LHCN-M2 (cell line): ENCODE data around the gene NPEPL1. TPM values are rescaled to one million over a fixed set of nuclear protein-coding genes. Genes with fewer than 3 reads are reported as not detected.
"Not testable (repeated sequence)": the region's sequence is repeated elsewhere in the genome, so short reads cannot be mapped to it uniquely, and the experiment has no call there.

ENCODE experiments used
- DNase-seq: peaks from one replicate; pipeline ENCODE4 v3.0.0-alpha.2; 2012; ENCODE audit warnings: low read depth
- polyA plus RNA-seq: library from polyadenylated mRNA; unstranded; fragments of >200 nt; gene quantifications from one replicate; pipeline ENCODE4 v1.2.1, GENCODE V29; 2012; ENCODE audit warnings: missing spikeins
- total RNA-seq: library from RNA; depleted of rRNA; stranded (reverse); fragments of >200 nt; gene quantifications from 2 replicates; pipeline ENCODE4 v1.2.3, GENCODE V29; 2014; rRNA removed

NPEPL1 gene
- total RNA-seq = 24.7 and 29.9 TPM in 2 replicates
- 28.8 TPM for polyA plus RNA-seq

DNA sequence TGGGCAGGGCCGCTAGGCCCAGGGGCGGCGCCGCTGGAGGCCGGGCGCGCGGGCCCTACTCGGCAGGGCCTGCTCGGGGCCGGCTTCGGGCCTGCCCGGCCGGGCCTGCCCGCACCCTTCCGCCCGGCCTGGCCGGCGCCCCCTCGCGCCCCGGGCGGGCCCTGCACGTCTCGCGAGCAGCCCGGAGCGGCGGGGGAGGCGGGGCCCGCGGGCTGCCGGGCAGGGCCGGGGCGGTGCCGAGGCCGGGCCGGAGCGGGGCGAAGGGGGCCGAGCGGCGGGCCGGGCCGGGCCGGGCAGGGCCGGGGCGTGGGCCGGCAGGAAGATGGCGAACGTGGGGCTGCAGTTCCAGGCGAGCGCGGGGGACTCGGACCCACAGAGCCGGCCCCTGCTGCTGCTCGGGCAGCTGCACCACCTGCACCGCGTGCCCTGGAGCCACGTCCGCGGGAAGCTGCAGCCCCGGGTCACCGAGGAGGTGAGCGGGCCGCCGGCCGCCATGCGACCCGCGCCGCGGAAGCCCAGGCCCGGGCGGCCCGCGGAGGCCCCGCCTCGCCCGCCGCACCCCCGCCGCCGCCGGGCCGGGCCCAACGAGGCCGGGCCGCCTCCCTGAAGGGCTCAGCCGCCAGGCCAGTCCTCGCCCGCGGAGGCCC is at the start of gene NPEPL1:
Gene NPEPL1 (plus strand): TSS at position 222 of the 647 bp plus-strand sequence. CDS start 101 bp downstream, at position 323.
- peak; percentile 72 for DNase-seq

DNA sequence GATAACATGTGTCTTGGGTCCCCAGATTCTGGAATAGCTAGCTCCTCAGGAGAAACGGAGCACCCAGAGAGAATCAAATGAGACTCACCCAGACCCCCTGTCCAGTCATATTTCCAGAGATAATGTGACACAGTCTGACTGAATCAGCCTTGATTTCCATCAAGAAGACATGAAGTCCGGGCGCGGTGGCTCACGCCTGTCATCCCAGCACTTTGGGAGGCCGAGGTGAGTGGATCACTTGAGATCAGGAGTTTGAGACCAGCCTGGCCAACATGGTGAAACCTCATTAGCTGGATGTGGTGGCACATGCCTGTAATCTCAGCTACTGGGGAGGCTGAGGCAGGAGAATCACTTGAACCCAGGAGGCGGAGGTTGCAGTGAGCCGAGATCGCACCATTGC is 49.7 kb upstream of the NPEPL1 start:
- DNase-seq = not testable (repeated sequence)

DNA sequence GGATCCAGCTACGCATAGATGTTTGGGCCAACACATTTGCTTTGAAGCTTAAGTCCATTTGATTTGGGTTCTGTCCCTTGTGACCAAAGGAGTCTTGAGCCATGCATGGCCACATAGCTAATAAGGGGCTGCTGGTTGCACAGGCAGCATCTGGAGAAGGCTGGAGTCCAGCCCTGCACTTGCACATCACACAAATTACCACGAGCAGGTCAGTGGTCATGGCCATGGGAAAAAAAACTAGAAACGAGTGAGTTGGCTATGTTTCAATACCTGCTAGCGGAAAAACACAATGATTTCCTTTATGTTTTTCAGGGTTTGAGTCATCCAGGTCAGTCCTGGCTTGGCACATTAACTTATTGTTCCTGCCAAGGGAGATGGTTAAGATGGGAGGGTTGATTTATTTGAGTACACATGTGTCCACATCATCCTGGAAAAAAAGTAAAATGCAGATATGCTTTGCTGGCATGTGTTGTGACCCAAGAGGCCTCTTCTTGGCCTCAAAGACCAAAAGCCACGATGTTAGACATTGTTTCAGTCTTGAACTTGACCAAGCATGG is 47.1 kb upstream of the NPEPL1 start:
- DNase-seq = peak; percentile 35

DNA sequence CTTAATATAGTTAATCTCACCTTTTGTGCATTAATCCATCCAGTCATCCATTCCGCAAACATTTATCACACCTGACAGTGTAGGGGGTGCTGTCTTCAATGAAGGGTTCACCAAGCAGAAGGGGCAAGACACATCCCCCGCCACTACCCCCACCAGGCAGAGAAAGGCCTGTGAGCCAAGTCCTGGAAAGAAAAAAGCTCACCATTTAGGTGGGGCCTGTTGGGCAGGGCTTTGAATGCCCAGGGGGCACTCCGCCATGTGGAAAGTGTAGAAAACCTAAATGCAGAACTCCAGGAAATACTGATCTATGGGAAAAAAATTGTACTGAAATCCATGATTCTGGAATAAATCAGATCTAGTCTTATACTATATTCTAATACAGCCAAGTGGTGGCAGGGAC is 46.3 kb upstream of the NPEPL1 start:
- no peak for DNase-seq

GRCh38 chr20:58646703-58647102 is 45.9 kb upstream of the NPEPL1 start:
- no peak for DNase-seq

GRCh38 chr20:58647162-58647795 is 45.3 kb upstream of the NPEPL1 start:
- DNase-seq = no peak

DNA sequence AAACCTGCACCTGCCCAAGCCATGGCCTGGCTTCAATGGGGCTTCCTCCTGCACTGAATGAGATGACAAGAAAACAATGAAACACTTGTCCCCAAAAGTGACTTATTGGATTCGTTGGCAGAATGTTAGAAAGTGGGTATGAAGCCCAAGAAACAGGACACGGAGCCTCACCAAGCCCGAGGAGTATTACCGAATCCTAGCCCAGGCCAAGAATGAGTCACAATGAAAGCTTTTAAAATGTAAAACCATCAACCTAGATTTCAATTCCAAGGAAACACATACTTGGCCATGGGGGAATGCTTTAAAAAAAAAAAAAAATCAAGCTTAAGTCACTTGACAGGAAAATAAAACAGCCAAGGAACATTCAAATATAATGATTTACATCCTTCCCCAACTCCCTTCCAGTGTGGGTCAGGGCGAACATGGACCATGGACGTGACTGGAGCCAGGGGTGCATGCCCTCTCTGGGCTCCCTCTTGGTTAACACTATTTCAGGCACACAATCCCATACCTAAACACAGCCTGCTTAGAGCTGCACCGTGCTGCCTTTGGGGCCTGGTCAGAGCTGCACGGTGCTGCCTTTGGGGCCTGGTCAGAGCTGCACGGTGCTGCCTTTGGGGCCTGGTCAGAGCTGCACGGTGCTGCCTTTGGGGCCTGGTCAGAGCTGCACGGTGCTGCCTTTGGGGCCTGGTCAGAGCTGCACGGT is 44.7 kb upstream of the NPEPL1 start:
- peak; percentile 56 for DNase-seq

DNA sequence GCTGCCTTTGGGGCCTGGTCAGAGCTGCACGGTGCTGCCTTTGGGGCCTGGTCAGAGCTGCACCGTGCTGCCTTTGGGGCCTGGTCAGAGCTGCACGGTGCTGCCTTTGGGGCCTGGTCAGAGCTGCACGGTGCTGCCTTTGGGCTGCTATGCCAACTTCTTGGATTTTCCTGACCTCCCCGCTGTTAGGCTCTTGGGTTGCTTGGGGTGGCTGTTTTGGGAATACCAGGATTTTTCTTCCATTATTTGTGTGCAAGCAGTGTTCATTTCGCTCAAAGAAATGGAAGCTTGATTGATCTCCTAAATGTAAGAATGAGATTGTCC is 44.1 kb upstream of the NPEPL1 start:
- not testable (repeated sequence) for DNase-seq

GRCh38 chr20:58649288-58650180 is 43.1 kb upstream of the NPEPL1 start:
- no peak for DNase-seq

- DNase-seq = no peak
Observed at GRCh38 chr20:58650181-58650775, 42.3 kb upstream of the NPEPL1 start.

GRCh38 chr20:58650776-58651558 is 41.6 kb upstream of the NPEPL1 start, which contains the start of gene STX16:
STX16 (plus strand) TSS chr20:58651283; CDS start chr20:58652007, 724 bp downstream.
- peak; percentile 94 for DNase-seq

GRCh38 chr20:58651559-58651945 is 41.0 kb upstream of the NPEPL1 start:
- DNase-seq = no peak

DNA sequence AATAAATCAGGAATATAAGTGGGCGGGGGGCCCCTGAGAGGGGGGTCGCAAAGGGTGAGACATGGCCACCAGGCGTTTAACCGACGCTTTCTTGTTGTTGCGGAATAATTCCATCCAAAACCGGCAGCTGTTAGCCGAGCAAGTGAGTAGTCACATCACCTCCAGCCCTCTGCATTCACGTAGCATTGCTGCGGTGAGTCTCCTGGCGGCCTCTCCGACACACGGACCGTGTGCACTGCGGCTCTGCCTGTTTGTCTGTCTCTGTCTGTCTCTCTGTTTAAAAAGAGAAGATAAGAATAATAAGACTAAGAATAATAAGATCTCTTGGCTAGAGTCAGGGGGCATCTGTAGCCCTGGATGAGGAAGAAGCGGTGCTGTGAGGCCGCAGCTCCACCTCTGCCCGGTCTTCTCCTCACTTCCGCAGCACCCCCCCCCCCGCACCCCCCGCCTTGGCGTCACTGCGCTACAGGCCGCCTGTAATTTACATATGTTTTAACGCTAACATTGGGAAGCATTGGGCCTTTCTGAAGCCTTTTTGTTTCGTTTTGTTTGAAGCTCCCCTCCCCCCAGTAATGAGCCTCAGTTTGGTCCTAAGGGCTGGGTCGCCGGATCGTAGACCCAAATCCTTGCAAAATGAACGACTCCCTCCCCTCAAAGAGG is 40.5 kb upstream of the NPEPL1 start:
- peak; percentile 63 for DNase-seq

GRCh38 chr20:58652606-58653294 is 39.9 kb upstream of the NPEPL1 start:
- no peak for DNase-seq

GRCh38 chr20:58654337-58654736 is 38.3 kb upstream of the NPEPL1 start:
- DNase-seq = no peak

DNA sequence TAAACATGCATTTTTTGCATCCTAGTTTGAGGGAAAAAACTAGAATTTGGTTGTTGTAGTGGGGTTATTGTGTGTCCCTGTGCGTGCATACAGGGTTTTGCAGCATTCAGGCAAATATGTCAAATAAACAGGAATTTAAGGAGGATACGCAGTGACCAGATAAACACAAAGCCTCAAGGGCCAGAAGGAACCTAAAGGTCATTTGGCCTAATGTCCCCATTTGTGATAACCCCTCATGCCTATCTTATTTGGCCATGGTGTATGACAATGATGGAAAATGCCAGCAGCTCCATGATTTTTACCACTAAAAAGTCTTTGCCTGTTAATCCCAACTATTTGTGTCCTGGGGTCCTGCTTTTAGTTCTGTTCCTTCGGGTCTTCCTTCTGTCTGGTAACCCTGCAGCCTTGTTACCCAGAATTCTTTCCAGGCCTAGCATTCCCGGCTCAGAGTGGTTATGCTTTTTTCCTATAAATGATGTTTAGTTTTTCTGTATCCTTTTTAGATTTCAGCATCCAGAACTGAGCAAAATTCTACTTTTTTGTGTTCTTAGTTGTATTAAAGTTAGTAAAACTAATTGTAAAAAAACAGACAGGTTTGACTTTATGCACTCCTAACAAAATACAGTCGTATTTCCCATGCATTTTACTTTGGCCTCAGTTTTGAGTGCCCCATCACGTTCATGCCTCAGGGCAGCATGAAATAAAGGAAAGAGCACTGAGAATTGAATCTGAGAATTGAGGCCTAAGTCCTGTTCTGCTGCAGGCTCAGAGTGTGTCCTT is 37.1 kb upstream of the NPEPL1 start:
- no peak for DNase-seq

DNA sequence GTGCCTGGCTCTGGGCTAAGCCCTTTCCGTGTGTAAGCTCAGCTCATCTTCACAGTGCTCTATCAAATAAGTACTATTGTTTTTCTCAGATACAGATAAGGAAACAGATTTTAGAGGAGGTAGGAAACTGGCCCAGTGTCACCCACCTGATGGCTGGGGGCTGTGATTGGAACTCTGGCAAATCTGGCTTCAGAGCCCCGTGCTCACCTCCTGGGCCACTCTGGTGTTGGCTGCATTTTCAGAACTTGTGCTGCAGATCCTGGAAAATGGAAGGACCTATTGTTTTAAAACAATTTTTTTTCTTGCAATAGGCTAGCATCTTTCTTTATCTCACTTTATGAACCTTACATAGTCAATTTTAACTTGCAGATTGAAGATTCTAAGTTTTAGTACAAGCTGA is 35.8 kb upstream of the NPEPL1 start:
- DNase-seq = no peak

- DNase-seq = no peak
Observed at GRCh38 chr20:58657262-58657661, 35.3 kb upstream of the NPEPL1 start.
